B cell (primary cell): ENCODE data around the gene ADAMTS13.

Source experiments
- EZH2 ChIP-seq: IDR thresholded peaks from 2 replicates; pipeline ENCODE4 v1.6.1; 2012; ENCODE audit warnings: borderline replicate concordance, low read depth, mild to moderate bottlenecking, moderate library complexity, low read length; ENCODE audit not compliant: insufficient read depth, poor library complexity, severe bottlenecking
- TF ChIP-seq, protein P1 (sequence below): fragments of 200-600 bp; IDR thresholded peaks from one replicate; pipeline ENCODE4 v1.8.0; 2022; ENCODE audit warnings: antibody characterized with exemption, mild to moderate bottlenecking

GRCh38 chr9:133443982-133444381, 21.8 kb downstream of the ADAMTS13 start:
- TF ChIP-seq, protein P1, sequence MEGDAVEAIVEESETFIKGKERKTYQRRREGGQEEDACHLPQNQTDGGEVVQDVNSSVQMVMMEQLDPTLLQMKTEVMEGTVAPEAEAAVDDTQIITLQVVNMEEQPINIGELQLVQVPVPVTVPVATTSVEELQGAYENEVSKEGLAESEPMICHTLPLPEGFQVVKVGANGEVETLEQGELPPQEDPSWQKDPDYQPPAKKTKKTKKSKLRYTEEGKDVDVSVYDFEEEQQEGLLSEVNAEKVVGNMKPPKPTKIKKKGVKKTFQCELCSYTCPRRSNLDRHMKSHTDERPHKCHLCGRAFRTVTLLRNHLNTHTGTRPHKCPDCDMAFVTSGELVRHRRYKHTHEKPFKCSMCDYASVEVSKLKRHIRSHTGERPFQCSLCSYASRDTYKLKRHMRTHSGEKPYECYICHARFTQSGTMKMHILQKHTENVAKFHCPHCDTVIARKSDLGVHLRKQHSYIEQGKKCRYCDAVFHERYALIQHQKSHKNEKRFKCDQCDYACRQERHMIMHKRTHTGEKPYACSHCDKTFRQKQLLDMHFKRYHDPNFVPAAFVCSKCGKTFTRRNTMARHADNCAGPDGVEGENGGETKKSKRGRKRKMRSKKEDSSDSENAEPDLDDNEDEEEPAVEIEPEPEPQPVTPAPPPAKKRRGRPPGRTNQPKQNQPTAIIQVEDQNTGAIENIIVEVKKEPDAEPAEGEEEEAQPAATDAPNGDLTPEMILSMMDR = no peak
- TF ChIP-seq EZH2 = no peak
